LNCaP clone FGC (cell line): ENCODE data around the gene SPG11.
A peak's percentile ranks its signal among the peaks of the same experiment; 100 is the strongest.

Experiments
- DNase-seq: peaks from one replicate; pipeline ENCODE4 v3.0.0-alpha.2; 2011; ENCODE audit warnings: low read depth
- H3K4me3 ChIP-seq: 2 replicates; pipeline ENCODE4 v1.5.1; 2011; ENCODE audit warnings: mild to moderate bottlenecking, low read depth, low read length, control low read depth
- CTCF ChIP-seq: IDR thresholded peaks from 2 replicates; pipeline ENCODE4 v1.5.1; 2012; ENCODE audit warnings: mild to moderate bottlenecking; ENCODE audit not compliant: control insufficient read depth, insufficient read depth; ENCODE audit errors: extremely low read depth

SPG11 gene

GRCh38 chr15:44623178-44623577 lies 40.3 kb downstream of the SPG11 start:
- no peak overlapping the region for H3K4me3 ChIP-seq
- no peak for TF ChIP-seq CTCF
- no peak for DNase-seq

GRCh38 chr15:44620081-44620480 lies 43.4 kb downstream of the SPG11 start:
- DNase-seq, result no peak
- H3K4me3 ChIP-seq, result no peak overlapping the region
- TF ChIP-seq CTCF, result no peak

- DNase-seq, result no peak
- no peak for TF ChIP-seq CTCF
- no peak overlapping the region for H3K4me3 ChIP-seq
These were observed 46.5 kb downstream of the SPG11 start for GRCh38 chr15:44616974-44617373.

- H3K4me3 ChIP-seq, result no peak overlapping the region
- no peak for DNase-seq
- TF ChIP-seq CTCF, result no peak
These were observed 56.7 kb downstream of the SPG11 start for GRCh38 chr15:44606740-44607139.

GRCh38 chr15:44603126-44603525 lies 60.3 kb downstream of the SPG11 start:
- TF ChIP-seq CTCF, result no peak
- DNase-seq, result no peak
- no peak overlapping the region for H3K4me3 ChIP-seq

- DNase-seq, result peak; percentile 51
- H3K4me3 ChIP-seq, result no peak overlapping the region
- TF ChIP-seq CTCF, result no peak
These were observed 64.6 kb downstream of the SPG11 start for GRCh38 chr15:44598892-44599291.

- no peak overlapping the region for H3K4me3 ChIP-seq
- TF ChIP-seq CTCF, result no peak
- no peak for DNase-seq
These were observed 65.4 kb downstream of the SPG11 start for GRCh38 chr15:44598066-44598465.
